Keratinocyte (primary cell): Measurements from ENCODE around the gene ITPR2. TPM values are rescaled to one million over a fixed set of nuclear protein-coding genes. Genes with fewer than 3 reads are reported as not detected.
"Not testable (repeated sequence)": the region's sequence is repeated elsewhere in the genome, so short reads cannot be mapped to it uniquely, and the experiment has no call there.

Experiments
- DNase-seq: peaks from one replicate; pipeline ENCODE4 v3.0.0-alpha.2; 2011; ENCODE audit warnings: low read depth, missing footprints, low spot score
- FAIRE-seq: peaks from 2 replicates; lab custom pipeline; 2011; peaks lifted over from hg19 to GRCh38; lab: Jason Lieb, UNC
- H2AFZ ChIP-seq: 2 replicates; pipeline ENCODE4 v1.6.0; 2012; ENCODE audit warnings: low read length, control low read depth, inconsistent platforms; ENCODE audit not compliant: control insufficient read depth
- H3K27ac ChIP-seq: 2 replicates; pipeline ENCODE4 v1.5.1; 2011; ENCODE audit warnings: low read length; ENCODE audit not compliant: control insufficient read depth, insufficient read depth
- H3K27me3 ChIP-seq: 3 replicates; pipeline ENCODE4 v1.6.0; 2011; ENCODE audit warnings: low read length; ENCODE audit not compliant: control insufficient read depth, insufficient read depth; ENCODE audit errors: extremely low read depth
- H3K36me3 ChIP-seq, 2 experiments: 2 replicates in 1 of 2; 3 replicates in 1 of 2; pipeline ENCODE4 v1.5.1; 2011; ENCODE audit warnings: low read length in 2 of 2, mild to moderate bottlenecking in 1 of 2; ENCODE audit not compliant: control insufficient read depth in 2 of 2, insufficient read depth in 2 of 2; ENCODE audit errors: extremely low read depth in 1 of 2
- H3K4me1 ChIP-seq: 3 replicates; pipeline ENCODE4 v1.5.1; 2011; ENCODE audit warnings: low read length; ENCODE audit not compliant: control insufficient read depth, insufficient read depth; ENCODE audit errors: extremely low read depth
- H3K4me2 ChIP-seq: 3 replicates; pipeline ENCODE4 v1.6.0; 2011; ENCODE audit warnings: low read depth, low read length; ENCODE audit not compliant: control insufficient read depth, insufficient read depth; ENCODE audit errors: extremely low read depth
- H3K4me3 ChIP-seq, 3 experiments: fragments of 200-600 bp in 1 of 3; sonication (generic) in 1 of 3; 2 replicates in 2 of 3; 3 replicates in 1 of 3; pipeline ENCODE4 v1.5.1; 2011 to 2016; ENCODE audit warnings: low read length in 3 of 3, mild to moderate bottlenecking in 3 of 3, control low read depth in 2 of 3, inconsistent platforms in 1 of 3, low read depth in 1 of 3, mixed read lengths in 1 of 3, mixed run types in 1 of 3, moderate library complexity in 1 of 3; ENCODE audit not compliant: control insufficient read depth in 2 of 3, insufficient read depth in 2 of 3; ENCODE audit errors: extremely low read depth in 1 of 3
- H3K79me2 ChIP-seq: 2 replicates; pipeline ENCODE4 v1.6.0; 2012; ENCODE audit warnings: low read length; ENCODE audit not compliant: control insufficient read depth, insufficient read depth
- H3K9ac ChIP-seq: 3 replicates; pipeline ENCODE4 v1.6.0; 2011; ENCODE audit warnings: low read length; ENCODE audit not compliant: control insufficient read depth, insufficient read depth; ENCODE audit errors: extremely low read depth
- H3K9me1 ChIP-seq: 3 replicates; pipeline ENCODE4 v1.6.0; 2011; ENCODE audit warnings: low read length; ENCODE audit not compliant: control insufficient read depth, insufficient read depth; ENCODE audit errors: extremely low read depth
- H3K9me3 ChIP-seq: 2 replicates; pipeline ENCODE4 v1.5.1; 2012; ENCODE audit warnings: low read depth, low read length; ENCODE audit not compliant: control insufficient read depth
- H4K20me1 ChIP-seq: 3 replicates; pipeline ENCODE4 v1.6.0; 2011; ENCODE audit warnings: low read length; ENCODE audit not compliant: control insufficient read depth, insufficient read depth; ENCODE audit errors: extremely low read depth
- EZH2 ChIP-seq: IDR thresholded peaks from one replicate; pipeline ENCODE4 v1.6.1; 2012; ENCODE audit warnings: inconsistent platforms, mild to moderate bottlenecking, low read length, moderate library complexity
- dilution Hi-C: fragments of 300-500 bp; cut with MboI; formaldehyde crosslinking; loops from one replicate; pipeline ENCODE4 v1.7.0; 2020; ENCODE audit warnings: low sequenced_read_pairs; ENCODE audit not compliant: extremely low pct_ligation_motif_present
- polyA plus RNA-seq, 5 experiments: library from polyadenylated mRNA; depleted of rRNA in 3 of 5; stranded (reverse) in 3 of 5; stranded (forward) in 1 of 5; unstranded in 1 of 5; fragments of >200 nt; gene quantifications; 1 replicate in 1 of 5; 2 replicates in 3 of 5; 3 replicates in 1 of 5; pipeline versions ENCODE4 v1.2.1 to v1.2.3, GENCODE V29; 2011 to 2012; ENCODE audit warnings: missing spikeins in 2 of 5, low read depth in 1 of 5, low replicate concordance in 1 of 5
- TF ChIP-seq, protein P1 (sequence below), 3 experiments: IDR thresholded peaks in 1 of 3; conservative IDR thresholded peaks in 1 of 3; optimal IDR thresholded peaks in 1 of 3; 2 replicates in 2 of 3; 3 replicates in 1 of 3; pipeline versions ENCODE3 to v1.5.1; 2011; ENCODE audit warnings: low read length in 3 of 3, mild to moderate bottlenecking in 3 of 3, moderate library complexity in 2 of 3, control low read depth in 1 of 3, inconsistent platforms in 1 of 3; ENCODE audit not compliant: insufficient read depth in 2 of 3; ENCODE audit errors: extremely low read depth in 1 of 3

Gene ITPR2
- polyA plus RNA-seq, 1 donor (not counting 4 experiments of a cell fraction or from before 2014, with no cell fraction given) = 7.6 TPM

DNA sequence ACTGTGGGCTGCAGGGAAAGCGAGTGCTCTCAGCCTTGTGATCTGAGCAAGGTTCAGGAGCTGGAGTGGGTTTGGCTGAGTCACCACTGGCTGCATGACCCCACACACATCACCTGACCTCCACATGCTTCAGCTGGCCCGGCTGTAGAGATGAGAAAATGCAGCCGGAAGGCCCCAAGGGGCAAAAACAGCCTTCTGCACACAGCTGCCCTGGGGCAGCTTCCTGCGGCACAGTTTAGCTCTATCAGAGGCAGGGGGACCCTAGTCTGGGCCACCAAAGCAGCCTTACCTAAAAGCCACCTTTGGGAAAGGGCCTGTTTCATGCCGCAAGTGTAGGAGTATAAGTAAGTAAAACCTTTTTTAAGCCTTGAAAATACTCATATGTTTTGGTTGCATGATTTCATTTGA lies 514.3 kb downstream of the ITPR2 start:
- Histone ChIP-seq H3K27ac (peak overlapping the region; percentile 90), H3K9ac (peak overlapping the region; percentile 76), H3K4me1 (peaks cover 28% of the 10 kb centered on the region), H3K9me3 (peaks cover 2% of the 10 kb centered on the region), H3K4me3 (peak overlapping the region in 1 of 3 experiments; percentile 33), H4K20me1 (no peaks in the 10 kb centered on the region), H3K36me3 (no peaks in the 10 kb centered on the region), H2AFZ (no peak overlapping the region), H3K27me3 (no peaks in the 10 kb centered on the region), H3K9me1 (no peaks in the 10 kb centered on the region), H3K79me2 (no peaks in the 10 kb centered on the region), H3K4me2 (peak overlapping the region; percentile 72)
- FAIRE-seq (peak; percentile 77), DNase-seq (peak; percentile 77)
- TF ChIP-seq EZH2 = no peak
- TF ChIP-seq, protein P1, sequence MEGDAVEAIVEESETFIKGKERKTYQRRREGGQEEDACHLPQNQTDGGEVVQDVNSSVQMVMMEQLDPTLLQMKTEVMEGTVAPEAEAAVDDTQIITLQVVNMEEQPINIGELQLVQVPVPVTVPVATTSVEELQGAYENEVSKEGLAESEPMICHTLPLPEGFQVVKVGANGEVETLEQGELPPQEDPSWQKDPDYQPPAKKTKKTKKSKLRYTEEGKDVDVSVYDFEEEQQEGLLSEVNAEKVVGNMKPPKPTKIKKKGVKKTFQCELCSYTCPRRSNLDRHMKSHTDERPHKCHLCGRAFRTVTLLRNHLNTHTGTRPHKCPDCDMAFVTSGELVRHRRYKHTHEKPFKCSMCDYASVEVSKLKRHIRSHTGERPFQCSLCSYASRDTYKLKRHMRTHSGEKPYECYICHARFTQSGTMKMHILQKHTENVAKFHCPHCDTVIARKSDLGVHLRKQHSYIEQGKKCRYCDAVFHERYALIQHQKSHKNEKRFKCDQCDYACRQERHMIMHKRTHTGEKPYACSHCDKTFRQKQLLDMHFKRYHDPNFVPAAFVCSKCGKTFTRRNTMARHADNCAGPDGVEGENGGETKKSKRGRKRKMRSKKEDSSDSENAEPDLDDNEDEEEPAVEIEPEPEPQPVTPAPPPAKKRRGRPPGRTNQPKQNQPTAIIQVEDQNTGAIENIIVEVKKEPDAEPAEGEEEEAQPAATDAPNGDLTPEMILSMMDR (optimal IDR thresholded peaks at IDR 0.05 in 1 of 3, IDR thresholded peaks at IDR 0.05 in 1 of 3, conservative IDR thresholded peaks at IDR 0.05 in 1 of 3; ENCODE audit: extremely low read depth in 1 of 3, insufficient read depth in 2 of 3, low read length in 3 of 3) = no peak
- dilution Hi-C loops = no loop called here

DNA sequence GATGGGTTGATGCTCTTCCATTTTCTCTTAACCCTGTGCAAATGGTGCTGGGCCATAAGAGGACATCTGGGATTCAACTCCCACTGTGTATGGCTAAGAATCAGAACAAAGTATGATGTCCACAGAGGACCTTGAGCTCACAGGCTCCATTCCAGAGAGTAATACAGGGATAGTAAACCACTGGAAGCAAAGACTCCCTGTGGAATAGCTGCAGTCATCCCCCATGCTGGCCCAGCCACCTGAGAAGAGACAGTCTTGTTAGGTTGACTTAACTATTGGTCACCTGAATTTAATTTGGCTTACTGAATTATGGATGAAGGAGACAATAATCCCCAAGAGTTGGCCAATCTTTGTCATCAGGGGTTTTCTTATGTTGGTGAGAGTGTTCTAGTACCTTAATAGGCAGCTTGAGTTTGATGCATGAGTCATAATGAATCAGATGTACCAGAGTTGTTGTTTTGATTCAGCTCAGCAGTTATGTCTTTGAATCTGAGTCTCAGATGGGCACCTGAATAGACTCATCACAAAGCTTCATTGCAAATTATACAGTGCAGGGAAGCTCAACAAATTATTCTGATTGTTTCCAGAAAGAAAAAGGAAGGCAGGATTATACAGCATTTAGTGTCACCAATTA lies 514.9 kb downstream of the ITPR2 start:
- no peaks in the 10 kb centered on the region for H3K36me3 ChIP-seq
- FAIRE-seq (peak; percentile 88), DNase-seq (peak; percentile 78)
- H2AFZ ChIP-seq = peak overlapping the region; percentile 41
- peak overlapping the region; percentile 76 for H3K9ac ChIP-seq
- H3K27me3 ChIP-seq = no peaks in the 10 kb centered on the region
- no peaks in the 10 kb centered on the region for H3K9me1 ChIP-seq
- H3K79me2 ChIP-seq = no peaks in the 10 kb centered on the region
- no peak overlapping the region for H3K4me3 ChIP-seq
- H3K27ac ChIP-seq = peak overlapping the region; percentile 90
- no peaks in the 10 kb centered on the region for H4K20me1 ChIP-seq
- peak overlapping the region; percentile 72 for H3K4me2 ChIP-seq
- no peak for TF ChIP-seq EZH2
- H3K4me1 ChIP-seq = peaks cover 28% of the 10 kb centered on the region
- H3K9me3 ChIP-seq = peaks cover 2% of the 10 kb centered on the region
- dilution Hi-C loops = no loop called here

DNA sequence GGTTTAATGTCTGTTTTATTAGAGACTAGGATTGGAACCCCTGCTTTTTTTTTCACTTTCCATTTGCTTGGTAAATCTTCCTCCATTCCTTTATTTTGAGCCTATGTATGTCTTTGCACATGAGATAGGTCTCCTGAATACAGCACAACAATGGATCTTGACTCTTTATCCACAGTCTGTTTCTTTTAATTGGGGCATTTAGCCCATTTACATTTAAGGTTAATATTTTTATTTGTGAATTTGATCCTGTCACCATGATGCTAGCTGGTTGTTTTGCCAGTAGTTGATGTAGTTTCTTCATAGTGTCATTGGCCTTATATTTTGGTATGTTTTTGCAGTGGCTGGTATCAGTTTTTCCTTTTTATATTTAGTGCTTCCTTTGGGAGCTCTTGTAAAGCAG lies 518.9 kb downstream of the ITPR2 start:
- H3K79me2 ChIP-seq, H3K9me3 ChIP-seq, H3K4me2 ChIP-seq, H3K9ac ChIP-seq, H3K9me1 ChIP-seq, H2AFZ ChIP-seq, H3K27me3 ChIP-seq, FAIRE-seq, H3K36me3 ChIP-seq, H3K27ac ChIP-seq, DNase-seq, dilution Hi-C loops, H4K20me1 ChIP-seq, H3K4me3 ChIP-seq: not testable (repeated sequence)
- peaks cover 18% of the 10 kb centered on the region for H3K4me1 ChIP-seq

DNA sequence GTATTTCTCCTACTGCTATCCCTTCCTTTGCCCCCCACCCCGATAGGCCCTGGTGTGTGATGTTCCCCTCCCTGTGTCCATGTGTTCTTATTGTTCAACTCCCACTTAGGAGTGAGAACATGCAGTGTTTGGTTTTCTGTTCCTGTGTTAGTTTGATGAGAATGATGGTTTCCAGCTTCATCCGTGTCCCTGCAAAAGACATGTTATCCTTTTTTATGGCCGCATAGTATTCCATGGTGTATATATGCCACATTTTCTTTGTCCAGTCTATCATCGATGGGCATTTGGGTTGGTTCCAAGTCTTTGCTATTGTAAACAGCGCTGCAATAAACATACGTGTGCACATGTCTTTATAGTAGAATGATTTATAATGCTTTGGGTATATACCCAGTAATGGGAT lies 522.5 kb downstream of the ITPR2 start:
- FAIRE-seq, H3K27me3 ChIP-seq, H3K4me1 ChIP-seq, H3K79me2 ChIP-seq, H3K27ac ChIP-seq, H4K20me1 ChIP-seq, H3K9me3 ChIP-seq, H3K9ac ChIP-seq, H3K4me3 ChIP-seq, H3K4me2 ChIP-seq, dilution Hi-C loops, H3K36me3 ChIP-seq, H2AFZ ChIP-seq, H3K9me1 ChIP-seq, DNase-seq: not testable (repeated sequence)
